T47D (cell line): ENCODE measurements around the gene SELE.

Experiments used
- DNase-seq, 2 experiments: peaks; one replicate each; pipeline versions ENCODE4 v3.0.0 to v3.0.0-alpha.2; 2011 to 2012; ENCODE audit warnings: low read depth in 1 of 2, low spot score in 1 of 2
- JUND ChIP-seq: IDR thresholded peaks from 2 replicates; pipeline ENCODE4 v1.6.1; 2012; ENCODE audit warnings: low read depth
- in situ Hi-C: cut with HindIII; loops from 2 replicates; pipeline ENCODE4 v1.10.0; 2016; ENCODE audit warnings: low sequenced_read_pairs, low pct_unique_long_range_greater_than_20kb

The SELE gene

GRCh38 chr1:169733924-169734323, at the start of gene SELE:
Gene SELE (minus strand): TSS chr1:169734079. CDS start chr1:169733612, 467 bp downstream.
- no peak for DNase-seq
- in situ Hi-C loops, result no loop called here
- TF ChIP-seq JUND, result no peak

- in situ Hi-C loops, result no loop called here
- TF ChIP-seq JUND, result no peak
- no peak for DNase-seq
Observed at GRCh38 chr1:169782596-169782995, 48.7 kb upstream of the SELE start.

- in situ Hi-C loops, result no loop called here
- TF ChIP-seq JUND, result no peak
- DNase-seq, result no peak
Observed at GRCh38 chr1:169779970-169780369, 46.1 kb upstream of the SELE start.

- in situ Hi-C loops, result no loop called here
- TF ChIP-seq JUND, result 0 out of 2 replicates have a peak, but pooled peaks have one; percentile 35
- peak; percentile 18 to 72 for DNase-seq
Observed at GRCh38 chr1:169779150-169779549, 45.3 kb upstream of the SELE start.

- TF ChIP-seq JUND, result no peak
- peak in 1 of 2 experiments; percentile 27 for DNase-seq
- in situ Hi-C loops, result no loop called here
Observed at GRCh38 chr1:169776440-169776839, 42.6 kb upstream of the SELE start.

GRCh38 chr1:169768161-169768560, 34.3 kb upstream of the SELE start:
- no peak for TF ChIP-seq JUND
- in situ Hi-C loops, result no loop called here
- no peak for DNase-seq

- no peak for DNase-seq
- no peak for TF ChIP-seq JUND
- in situ Hi-C loops, result no loop called here
Observed at GRCh38 chr1:169765580-169766331, 31.9 kb upstream of the SELE start.

- no peak for DNase-seq
- no peak for TF ChIP-seq JUND
- in situ Hi-C loops, result no loop called here
Observed at GRCh38 chr1:169764919-169765318, 31.0 kb upstream of the SELE start.

GRCh38 chr1:169762699-169763098, 28.8 kb upstream of the SELE start:
- TF ChIP-seq JUND, result no peak
- in situ Hi-C loops, result no loop called here
- no peak for DNase-seq

GRCh38 chr1:169759038-169759437, 25.2 kb upstream of the SELE start:
- no peak for DNase-seq
- TF ChIP-seq JUND, result no peak
- in situ Hi-C loops, result no loop called here

GRCh38 chr1:169753549-169753948, 19.7 kb upstream of the SELE start:
- in situ Hi-C loops, result no loop called here
- DNase-seq, result no peak
- TF ChIP-seq JUND, result no peak

- DNase-seq, result no peak
- in situ Hi-C loops, result no loop called here
- TF ChIP-seq JUND, result no peak
Observed at GRCh38 chr1:169750041-169750440, 16.2 kb upstream of the SELE start.

- in situ Hi-C loops, result no loop called here
- no peak for DNase-seq
- no peak for TF ChIP-seq JUND
Observed at GRCh38 chr1:169746550-169746949, 12.7 kb upstream of the SELE start.
